HG03469 (cell line): Measurements from ENCODE around the gene EFNA1.

Source experiments
- ATAC-seq: cut with Tn5 transposase; IDR thresholded peaks from one replicate; pipeline ENCODE4 v1.9.1; 2021; ENCODE audit warnings: mild to moderate bottlenecking, moderate library complexity, moderate number of reproducible peaks; ENCODE audit not compliant: unreplicated experiment

The EFNA1 gene

GRCh38 chr1:155127105-155127966, at the start of gene EFNA1:
EFNA1 (plus strand) TSS chr1:155127876; CDS start chr1:155127978, 102 bp downstream.
- no peak for ATAC-seq

GRCh38 chr1:155078469-155079209, 49.0 kb upstream of the EFNA1 start, which contains the start of gene EFNA3:
EFNA3 (plus strand) TSS chr1:155078837; CDS start chr1:155078942, 105 bp downstream.
- no peak for ATAC-seq

- ATAC-seq = no peak
Measured at GRCh38 chr1:155079210-155079486, 48.5 kb upstream of the EFNA1 start.

GRCh38 chr1:155079487-155080311, 48.0 kb upstream of the EFNA1 start:
- no peak for ATAC-seq

GRCh38 chr1:155080312-155081228, 47.1 kb upstream of the EFNA1 start:
- no peak for ATAC-seq

GRCh38 chr1:155081472-155082300, 46.0 kb upstream of the EFNA1 start:
- no peak for ATAC-seq

- ATAC-seq = no peak
Measured at GRCh38 chr1:155082301-155083051, 45.2 kb upstream of the EFNA1 start.

- ATAC-seq = no peak
Measured at GRCh38 chr1:155083052-155083541, 44.6 kb upstream of the EFNA1 start.

- ATAC-seq = no peak
Measured at GRCh38 chr1:155083865-155084721, 43.6 kb upstream of the EFNA1 start.

- peak; percentile 49 for ATAC-seq
Measured at GRCh38 chr1:155084722-155085503, 42.8 kb upstream of the EFNA1 start.

GRCh38 chr1:155085504-155086127, 42.1 kb upstream of the EFNA1 start:
- no peak for ATAC-seq

- no peak for ATAC-seq
Measured at GRCh38 chr1:155086128-155086741, 41.4 kb upstream of the EFNA1 start.

GRCh38 chr1:155086856-155087535, 40.7 kb upstream of the EFNA1 start:
- ATAC-seq = no peak

- no peak for ATAC-seq
Measured at GRCh38 chr1:155091071-155092051, 36.3 kb upstream of the EFNA1 start.
